Measurements from ENCODE around the gene CCDC142. TPM values are rescaled to one million over a fixed set of nuclear protein-coding genes. Genes with fewer than 3 reads are reported as not detected.

Gene CCDC142
- total RNA-seq, 4 donors from 2014 or later, result 10.4 to 31.1 (median 18.7) TPM

DNA sequence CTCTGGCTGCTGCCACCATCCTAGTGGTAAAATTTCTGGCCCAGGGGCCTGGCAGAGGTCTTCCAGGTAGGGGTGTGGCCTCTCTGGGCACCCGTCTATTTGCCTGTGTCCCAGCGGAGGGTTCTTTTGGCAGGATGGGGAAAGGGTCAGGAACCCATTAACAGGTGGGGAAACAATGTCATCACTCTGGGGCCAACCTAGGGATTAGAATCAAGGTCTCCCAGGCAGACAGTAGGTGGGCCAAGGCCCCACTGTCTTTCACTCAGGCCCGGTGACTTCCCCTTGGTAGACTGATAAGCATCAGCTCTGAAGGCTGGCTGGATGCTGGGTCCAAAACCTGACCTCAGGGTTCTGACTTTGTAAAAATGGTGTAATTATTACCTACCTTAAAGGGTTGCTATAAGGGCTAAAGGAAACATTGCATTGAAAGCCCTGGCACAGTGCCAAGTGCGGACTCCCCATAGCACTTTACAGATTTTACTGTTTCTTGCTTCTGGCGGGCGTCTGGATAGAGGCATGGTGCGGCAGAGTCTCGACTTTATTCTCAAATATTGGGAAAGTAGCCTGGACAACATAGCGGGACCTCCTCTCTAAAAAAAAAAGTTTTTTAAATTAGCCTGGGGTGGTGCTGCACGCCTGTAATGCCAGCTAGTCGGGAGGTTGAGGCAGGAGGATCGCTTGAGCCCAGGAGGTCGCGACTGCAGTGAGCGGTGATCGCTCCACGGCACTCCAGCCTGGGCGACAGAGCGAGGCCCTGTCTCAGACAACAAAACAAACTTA, 14.4 kb upstream of the CCDC142 start:
- peaks cover 30% of the 10 kb centered on the region for H3K4me1 ChIP-seq
- H3K27ac ChIP-seq, result no peak overlapping the region
- H3K27me3 ChIP-seq, result peaks cover 50% of the 10 kb centered on the region
- H3K36me3 ChIP-seq, result peaks cover 23% of the 10 kb centered on the region
- 56% methylated on average over 19 of the region's 19 CpGs for WGBS
- H3K4me3 ChIP-seq, result peak overlapping the region; percentile 46
- DNase-seq (ENCODE audit: low spot score in 2 of 2), result no peak
- no peak for TF ChIP-seq POLR2AphosphoS5 (IDR thresholded peaks at IDR 0.05)
- no peak for TF ChIP-seq EP300 (IDR thresholded peaks at IDR 0.05)
- no peak for TF ChIP-seq POLR2A (IDR thresholded peaks at IDR 0.05)
- TF ChIP-seq CTCF (IDR thresholded peaks at IDR 0.05), result no peak
- H3K9me3 ChIP-seq, result no peaks in the 10 kb centered on the region

DNA sequence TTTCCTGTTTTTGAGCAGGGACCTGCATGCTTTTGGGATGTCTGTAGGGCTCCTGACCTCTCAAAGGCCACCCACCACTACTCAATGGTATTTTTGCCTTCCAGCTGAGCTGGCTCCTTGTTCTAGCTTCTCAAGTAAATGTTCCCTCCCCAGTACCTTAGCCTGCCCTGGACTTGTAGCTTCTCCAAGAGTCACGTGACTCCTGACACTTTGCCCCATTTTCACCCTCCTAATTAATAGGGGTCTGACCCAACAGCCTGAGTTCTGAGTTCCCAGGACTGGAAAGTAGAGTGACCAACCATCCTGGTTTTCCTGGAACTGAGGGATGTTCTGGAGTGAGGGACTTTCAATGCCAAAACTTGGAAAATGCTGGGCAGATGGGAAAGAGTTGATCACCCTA, 12.6 kb upstream of the CCDC142 start:
- TF ChIP-seq POLR2AphosphoS5 (IDR thresholded peaks at IDR 0.05) (no peak), EP300 (IDR thresholded peaks at IDR 0.05) (no peak), CTCF (IDR thresholded peaks at IDR 0.05) (no peak), POLR2A (IDR thresholded peaks at IDR 0.05) (no peak)
- H3K4me1 ChIP-seq, result peaks cover 26% of the 10 kb centered on the region

DNA sequence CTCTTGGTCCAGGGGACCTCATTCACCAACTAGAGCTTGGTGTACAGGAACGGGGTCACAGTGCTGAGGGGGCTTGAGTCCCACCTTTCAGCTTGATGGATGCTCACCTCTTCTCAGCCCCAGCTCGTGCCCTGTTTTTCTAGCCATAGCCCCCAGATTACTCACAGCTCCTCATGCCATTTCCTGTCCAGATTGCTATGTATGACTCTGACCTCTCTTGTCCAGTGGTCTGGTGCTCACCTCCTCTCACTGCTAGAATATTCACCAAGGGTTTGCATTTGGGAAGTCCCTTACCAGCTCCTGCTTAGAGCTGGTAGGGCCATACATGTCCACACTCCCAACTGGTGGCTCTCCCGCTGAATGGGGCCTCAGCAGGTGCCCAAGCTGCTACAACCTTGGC, 10.7 kb upstream of the CCDC142 start:
- WGBS, result 94% methylated on average over 3 of the region's 3 CpGs
- H3K9me3 ChIP-seq, result no peaks in the 10 kb centered on the region
- peaks cover 14% of the 10 kb centered on the region for H3K4me1 ChIP-seq
- H3K4me3 ChIP-seq, result no peak overlapping the region
- H3K27ac ChIP-seq, result no peak overlapping the region
- no peak for TF ChIP-seq POLR2AphosphoS5 (IDR thresholded peaks at IDR 0.05)
- TF ChIP-seq EP300 (IDR thresholded peaks at IDR 0.05), result no peak
- no peak for TF ChIP-seq CTCF (IDR thresholded peaks at IDR 0.05)
- no peak for TF ChIP-seq POLR2A (IDR thresholded peaks at IDR 0.05)
- peaks cover 16% of the 10 kb centered on the region for H3K27me3 ChIP-seq
- DNase-seq (ENCODE audit: low spot score in 2 of 2), result no peak
- H3K36me3 ChIP-seq, result peaks cover 56% of the 10 kb centered on the region

More for the DNA sequence above, 12.6 kb upstream of the CCDC142 start:
- WGBS, result 92% methylated on average over 1 of the region's 1 CpG
- Histone ChIP-seq H3K27ac (no peak overlapping the region), H3K4me3 (no peak overlapping the region), H3K9me3 (no peaks in the 10 kb centered on the region), H3K27me3 (peaks cover 34% of the 10 kb centered on the region), H3K36me3 (peaks cover 40% of the 10 kb centered on the region)
- DNase-seq (ENCODE audit: low spot score in 2 of 2), result no peak

DNA sequence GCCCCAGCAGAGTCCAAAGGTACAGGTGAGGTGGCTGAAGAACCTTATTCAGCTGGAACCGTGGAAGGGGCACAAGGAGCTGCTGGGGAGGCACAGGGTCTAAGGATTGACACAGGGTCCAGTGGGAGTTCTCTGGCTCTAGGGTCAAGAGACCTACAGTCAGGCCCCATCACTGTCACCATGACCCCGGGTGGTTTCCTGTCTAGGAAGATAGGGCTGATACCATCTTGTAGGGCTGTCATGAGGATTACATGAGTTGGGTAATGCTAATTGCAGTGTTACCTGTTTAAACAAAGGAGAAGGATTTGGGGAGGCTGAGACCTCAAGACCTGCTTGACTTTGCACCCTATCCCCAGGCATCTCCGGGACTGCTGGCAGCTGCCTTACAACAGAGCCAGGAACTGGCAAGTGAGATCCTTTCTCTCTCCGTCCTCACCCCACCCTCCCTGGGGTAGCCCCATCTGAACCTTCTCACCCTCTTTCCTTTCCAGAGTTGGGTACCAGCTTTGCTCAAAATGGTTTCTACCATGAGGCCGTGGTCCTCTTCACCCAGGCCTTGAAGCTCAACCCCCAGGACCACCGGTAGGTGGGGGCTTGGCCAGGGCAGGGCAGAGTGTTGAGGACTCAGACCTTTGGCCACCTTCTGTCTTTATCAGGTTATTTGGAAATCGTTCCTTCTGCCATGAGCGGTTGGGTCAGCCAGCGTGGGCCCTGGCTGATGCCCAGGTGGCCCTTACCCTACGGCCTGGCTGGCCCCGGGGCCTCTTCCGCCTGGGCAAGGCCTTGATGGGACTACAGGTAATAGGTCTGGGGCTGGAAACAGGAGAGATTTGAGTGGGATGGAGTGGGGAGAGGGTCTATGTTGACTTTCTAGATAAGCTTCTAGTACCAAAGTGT, 9.1 kb upstream of the CCDC142 start:
- H3K27me3 ChIP-seq, result no peaks in the 10 kb centered on the region
- no peaks in the 10 kb centered on the region for H3K4me1 ChIP-seq
- no peak for TF ChIP-seq POLR2A (IDR thresholded peaks at IDR 0.05)
- H3K9me3 ChIP-seq, result no peaks in the 10 kb centered on the region
- peaks cover 56% of the 10 kb centered on the region for H3K36me3 ChIP-seq
- no peak overlapping the region for H3K4me3 ChIP-seq
- whole genome bisulfite sequencing, result 97% methylated on average over 11 of the region's 12 CpGs
- DNase-seq (ENCODE audit: low spot score in 2 of 2), result no peak
- H3K27ac ChIP-seq, result no peak overlapping the region

- H3K27ac ChIP-seq, result no peak overlapping the region
- peaks cover 58% of the 10 kb centered on the region for H3K36me3 ChIP-seq
- H3K4me1 ChIP-seq, result no peaks in the 10 kb centered on the region
- no peak for DNase-seq (ENCODE audit: low spot score in 2 of 2)
- no peaks in the 10 kb centered on the region for H3K9me3 ChIP-seq
- no peak for TF ChIP-seq CTCF (IDR thresholded peaks at IDR 0.05)
- no peak for TF ChIP-seq POLR2A (IDR thresholded peaks at IDR 0.05)
- TF ChIP-seq EP300 (IDR thresholded peaks at IDR 0.05), result no peak
- no peak for TF ChIP-seq POLR2AphosphoS5 (IDR thresholded peaks at IDR 0.05)
- H3K4me3 ChIP-seq, result no peak overlapping the region
- WGBS, result 95% methylated on average over 9 of the region's 9 CpGs
- no peaks in the 10 kb centered on the region for H3K27me3 ChIP-seq
Measured at GRCh38 chr2:74489906-74490305, 7.1 kb upstream of the CCDC142 start.
